HG03097 (cell line): ENCODE measurements around the gene DCTN1.
"Not testable (repeated sequence)": the region's sequence is repeated elsewhere in the genome, so short reads cannot be mapped to it uniquely, and the experiment has no call there.

Source experiments
- ATAC-seq: cut with Tn5 transposase; IDR thresholded peaks from one replicate; pipeline ENCODE4 v1.9.1; 2021; ENCODE audit not compliant: unreplicated experiment, low FRiP score

The DCTN1 gene

DNA sequence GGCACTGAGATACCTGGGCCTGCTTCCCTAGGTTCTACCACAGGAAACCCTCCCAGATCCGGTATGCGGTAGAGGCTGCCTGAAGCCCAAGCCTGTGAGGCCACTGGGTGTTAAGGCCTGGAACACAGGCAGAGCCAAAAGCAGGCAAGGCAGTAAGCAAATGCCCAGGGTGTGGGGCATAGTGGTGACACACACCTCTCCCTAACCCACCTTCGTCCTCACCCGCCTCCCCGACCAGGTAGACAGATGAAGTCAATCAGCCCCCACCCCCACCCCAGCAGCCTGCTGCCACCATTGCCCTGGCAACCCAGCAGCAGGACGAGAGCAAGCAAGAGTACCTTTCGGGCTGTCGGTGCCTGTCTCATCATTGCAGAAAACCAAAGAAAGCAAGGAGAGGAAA is 6.1 kb downstream of the DCTN1 start:
- ATAC-seq, result no peak

DNA sequence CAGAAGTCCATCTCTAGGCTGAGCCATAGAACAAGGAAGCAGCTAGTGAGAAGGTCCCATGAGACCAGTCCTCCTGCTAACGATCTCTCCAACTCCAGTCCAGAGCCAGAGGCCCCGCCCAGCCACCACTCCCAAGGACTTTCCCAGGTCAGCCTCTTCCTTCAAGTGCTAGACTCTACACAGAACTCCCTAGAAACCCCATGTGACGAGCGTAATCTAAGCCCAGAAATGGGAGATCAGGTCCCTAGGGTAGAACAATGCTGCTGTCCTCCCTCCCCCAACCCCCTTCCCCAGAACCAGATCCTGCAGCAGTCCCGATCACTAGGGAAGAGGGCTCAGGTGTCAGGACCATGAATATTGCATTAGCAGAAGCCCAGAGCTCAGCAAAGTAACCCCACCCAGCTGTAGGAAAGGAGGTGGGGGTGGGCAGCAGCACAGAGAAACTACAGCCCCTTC is 6.9 kb downstream of the DCTN1 start:
- no peak for ATAC-seq

DNA sequence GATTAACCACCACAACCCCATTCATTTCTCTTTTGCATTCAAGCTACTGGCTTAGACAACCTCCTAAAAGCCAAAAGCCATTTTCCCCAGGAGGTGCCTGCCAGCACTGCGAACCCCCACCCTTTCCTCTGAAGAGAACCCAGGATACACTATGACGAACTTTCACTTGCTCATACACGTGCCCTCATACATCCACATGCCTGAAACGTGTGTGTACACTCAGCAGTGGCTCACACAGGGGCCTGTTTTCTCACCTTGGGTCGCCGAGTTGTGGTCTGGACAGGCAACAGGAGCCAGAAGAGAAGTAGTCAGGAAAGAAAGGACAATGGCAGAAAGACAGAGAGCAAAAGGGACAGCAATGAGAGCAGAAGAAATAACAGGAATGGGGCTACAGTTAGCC is 7.4 kb downstream of the DCTN1 start:
- ATAC-seq, result no peak

DNA sequence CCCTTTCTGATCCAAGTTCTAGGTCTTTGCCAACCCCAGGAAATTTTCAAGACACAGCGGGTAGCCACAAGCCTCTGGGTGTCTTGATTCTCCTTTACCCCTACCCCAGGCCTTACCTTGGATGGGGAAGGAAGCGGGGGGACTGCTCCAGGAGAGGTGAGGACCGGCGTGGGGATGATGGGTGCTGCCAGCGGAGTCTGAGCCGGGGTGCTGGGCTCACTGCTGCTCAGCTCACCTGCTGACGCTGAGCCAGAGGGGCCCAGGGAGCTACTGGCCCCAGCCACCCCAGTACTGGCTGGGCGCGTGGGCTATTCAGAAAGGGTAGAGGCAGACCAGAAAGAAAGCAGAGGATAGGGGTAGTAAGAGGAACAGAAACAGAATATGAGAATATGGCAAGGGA is 8.7 kb downstream of the DCTN1 start:
- no peak for ATAC-seq

DNA sequence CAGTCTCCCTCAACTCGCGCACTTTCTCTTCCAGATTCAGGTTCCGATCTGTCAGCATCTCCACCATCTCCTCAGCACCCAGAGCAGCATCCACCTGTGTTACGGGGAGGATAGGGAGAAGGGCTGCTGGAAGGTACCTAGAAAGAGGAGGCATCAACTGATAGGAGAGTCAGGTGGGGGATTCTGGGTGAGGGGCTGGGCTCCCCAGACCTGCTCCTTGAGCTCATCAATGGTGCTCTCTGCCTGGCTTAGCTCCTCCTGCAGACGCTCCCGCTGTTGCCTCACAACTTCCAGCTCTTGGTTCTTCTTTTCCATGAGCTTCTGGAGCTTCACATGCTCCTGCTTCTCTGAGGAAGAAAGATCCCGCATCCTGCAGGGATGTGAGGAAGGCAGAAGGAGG is 10.1 kb downstream of the DCTN1 start:
- ATAC-seq, result no peak

DNA sequence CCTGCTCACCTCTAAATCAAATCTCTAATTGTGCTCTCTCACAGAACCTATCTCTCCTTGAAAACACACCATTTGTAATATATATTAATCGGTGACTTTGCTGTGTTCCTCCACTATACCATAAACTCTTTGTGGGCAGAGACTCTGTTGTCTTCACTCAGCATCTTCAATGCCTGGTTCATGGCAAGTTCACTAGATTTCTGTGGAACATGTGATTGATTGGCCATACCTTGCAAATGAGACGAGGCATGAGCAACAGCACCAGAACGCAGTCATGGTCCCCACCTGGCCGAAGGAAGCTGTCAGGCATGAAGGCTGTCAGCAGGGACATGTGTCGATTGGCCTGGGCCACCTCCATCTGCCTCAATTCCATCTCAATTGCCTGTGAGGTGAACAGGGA is 11.6 kb downstream of the DCTN1 start:
- ATAC-seq, result no peak

DNA sequence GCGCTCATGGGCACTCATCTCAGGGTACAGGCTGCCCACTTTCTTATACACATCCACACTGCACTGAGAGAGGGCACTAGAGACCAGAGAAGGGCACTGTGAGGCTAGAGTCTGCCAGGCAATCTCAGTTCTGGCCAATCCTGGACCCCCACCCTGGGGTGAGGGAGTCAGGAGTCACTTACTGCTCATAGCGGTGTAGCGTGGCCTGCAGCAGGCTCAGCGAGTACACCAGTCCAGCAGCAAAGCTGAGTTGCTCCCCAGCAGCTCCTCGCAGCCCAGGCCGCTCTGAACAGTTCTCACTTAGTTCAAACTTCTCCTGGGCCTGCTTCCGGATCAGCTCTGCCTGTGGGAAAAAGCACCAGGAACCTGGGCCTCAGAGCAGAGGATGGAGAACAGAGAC is 12.3 kb downstream of the DCTN1 start:
- ATAC-seq, result no peak

DNA sequence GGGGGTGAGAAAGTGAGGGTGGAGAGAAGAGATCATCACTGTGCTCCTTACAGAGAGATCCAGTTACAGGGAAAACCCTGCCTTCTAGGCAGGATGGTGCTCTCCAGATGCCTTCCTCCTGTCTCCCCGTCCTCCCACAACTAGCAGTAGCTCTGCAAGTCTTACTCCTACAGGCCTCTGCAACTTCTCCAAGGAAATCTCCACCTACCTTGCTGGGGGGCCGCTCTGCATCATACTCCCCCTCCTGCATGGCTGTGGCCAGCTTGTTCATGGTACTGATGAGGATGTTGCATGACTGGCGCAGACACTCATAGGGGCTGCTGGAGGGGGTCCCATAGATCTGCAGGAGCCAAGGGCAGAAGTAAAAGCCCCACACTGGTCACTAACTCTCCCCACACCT is 14.1 kb downstream of the DCTN1 start:
- ATAC-seq, result no peak

DNA sequence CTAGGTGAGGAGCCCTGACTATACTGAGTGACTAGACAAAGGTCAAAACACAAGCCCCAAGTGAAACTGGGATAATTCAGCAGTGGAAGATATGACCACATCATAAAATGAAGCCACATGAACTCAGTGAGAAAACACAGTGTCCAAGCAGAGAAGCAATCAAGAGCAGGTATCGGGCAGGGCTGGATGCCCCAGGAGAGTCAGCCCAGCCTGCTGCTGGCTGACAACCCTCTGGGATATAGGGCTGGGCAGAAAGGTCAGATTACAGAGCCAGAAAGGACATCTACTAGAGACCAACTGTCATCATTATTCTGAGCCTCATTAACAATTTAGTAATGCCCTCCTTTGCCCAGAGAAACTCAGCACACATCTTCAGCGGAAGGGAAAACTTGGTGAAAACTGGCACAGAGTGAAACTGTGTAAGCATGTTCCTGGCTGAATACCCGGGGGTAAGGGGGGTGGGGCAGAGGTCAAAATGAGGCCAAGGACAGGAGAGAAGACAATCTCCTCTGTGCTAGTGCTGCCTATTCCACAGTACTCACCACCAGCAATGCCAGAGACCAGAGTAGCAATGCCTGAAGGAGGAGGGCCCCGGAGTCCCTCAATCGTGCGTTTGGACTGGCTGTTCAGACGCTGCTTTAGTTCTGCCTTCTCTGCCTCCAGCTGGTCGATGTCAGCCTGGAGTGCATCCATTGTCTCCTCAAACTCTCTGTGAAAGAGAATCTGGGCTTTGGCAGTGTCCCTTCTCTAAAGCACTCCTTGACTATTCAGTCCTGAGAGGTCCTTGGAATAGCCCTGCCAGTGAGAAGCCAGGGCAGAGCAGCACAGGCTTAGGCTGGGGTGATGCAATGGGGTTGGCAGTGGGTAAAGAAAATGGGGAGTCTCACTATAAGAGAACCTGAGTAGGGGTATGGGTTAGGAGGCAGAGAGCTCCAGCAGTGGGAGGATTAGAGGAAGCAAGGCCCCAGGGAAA is 15.3 kb downstream of the DCTN1 start:
- ATAC-seq, result no peak

DNA sequence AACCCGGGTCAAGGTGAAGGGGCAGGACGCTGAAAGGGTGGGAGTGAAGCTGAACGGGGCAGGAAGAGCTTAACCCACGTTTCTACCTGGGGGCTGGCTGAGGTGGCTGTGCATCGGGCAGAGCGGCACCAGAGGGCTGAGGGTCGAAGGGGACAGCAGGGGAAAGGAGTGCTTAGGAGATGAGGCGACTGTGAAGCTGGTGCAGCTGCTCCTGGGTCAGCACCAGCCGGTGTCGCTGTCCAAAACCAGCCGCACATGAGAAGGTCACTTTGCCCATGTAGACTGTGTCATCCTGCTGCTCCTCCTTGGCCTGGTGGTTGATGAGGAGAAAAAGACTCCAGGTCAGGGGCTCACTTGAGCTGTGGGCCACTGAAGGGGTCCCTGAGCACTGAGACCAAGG is 18.8 kb downstream of the DCTN1 start:
- no peak for ATAC-seq

DNA sequence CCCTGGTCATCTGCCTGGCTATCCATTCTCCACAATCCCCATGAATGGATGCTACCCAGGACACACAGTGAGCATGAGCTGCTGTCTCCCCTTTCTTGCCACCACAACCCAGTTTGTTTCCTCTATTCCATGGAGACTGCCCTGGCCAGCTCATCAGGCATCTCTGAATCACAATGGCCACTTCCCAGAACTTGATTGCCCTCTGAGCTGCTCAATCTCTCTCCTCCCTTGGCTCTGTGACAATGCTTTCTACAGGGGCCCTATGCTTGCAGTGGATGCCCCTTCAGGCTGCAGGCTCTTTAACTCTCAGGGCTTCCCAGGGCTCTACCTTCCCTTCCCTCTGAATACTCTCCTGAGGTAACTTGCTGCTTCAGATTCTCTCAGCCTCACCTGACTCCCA is 22.5 kb downstream of the DCTN1 start:
- no peak for ATAC-seq

DNA sequence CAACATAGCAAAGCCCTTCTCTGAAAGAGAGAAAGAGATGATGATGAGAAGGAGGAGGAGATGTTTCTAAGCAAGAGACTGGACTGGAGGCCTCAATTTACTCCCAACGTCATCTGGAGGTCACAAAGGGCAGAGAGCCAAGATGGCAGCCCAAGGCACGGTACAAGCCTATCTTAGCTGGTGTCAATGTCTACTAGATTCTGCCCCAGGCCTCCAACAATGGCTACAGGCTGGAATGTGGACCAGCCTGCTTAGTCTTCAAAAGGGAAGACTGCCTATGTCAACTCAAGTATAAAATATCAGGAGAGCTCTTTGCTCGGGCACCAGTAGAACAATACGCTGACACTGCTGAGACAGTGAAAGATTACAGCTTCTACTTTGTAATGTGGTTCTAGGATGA is 30.2 kb downstream of the DCTN1 start:
- ATAC-seq, result no peak

DNA sequence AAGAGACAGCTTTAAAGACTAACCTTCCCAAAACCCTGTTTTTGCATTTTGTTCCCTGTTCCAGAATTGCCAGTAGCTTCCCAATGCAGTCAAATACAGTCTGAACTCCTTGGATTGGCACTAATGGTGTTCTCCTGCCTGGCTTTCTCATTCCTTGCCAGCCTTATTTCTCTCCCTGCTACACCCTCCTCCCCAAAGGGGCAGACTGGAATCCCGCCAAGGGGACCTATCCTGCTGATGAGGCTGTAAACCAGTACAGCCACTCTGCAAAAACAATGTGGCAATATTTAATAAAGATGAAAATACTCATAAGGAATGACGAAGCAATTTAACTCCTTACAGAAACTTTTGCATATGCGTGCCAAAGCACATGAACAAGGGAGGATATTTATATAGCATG is 32.4 kb downstream of the DCTN1 start:
- no peak for ATAC-seq

DNA sequence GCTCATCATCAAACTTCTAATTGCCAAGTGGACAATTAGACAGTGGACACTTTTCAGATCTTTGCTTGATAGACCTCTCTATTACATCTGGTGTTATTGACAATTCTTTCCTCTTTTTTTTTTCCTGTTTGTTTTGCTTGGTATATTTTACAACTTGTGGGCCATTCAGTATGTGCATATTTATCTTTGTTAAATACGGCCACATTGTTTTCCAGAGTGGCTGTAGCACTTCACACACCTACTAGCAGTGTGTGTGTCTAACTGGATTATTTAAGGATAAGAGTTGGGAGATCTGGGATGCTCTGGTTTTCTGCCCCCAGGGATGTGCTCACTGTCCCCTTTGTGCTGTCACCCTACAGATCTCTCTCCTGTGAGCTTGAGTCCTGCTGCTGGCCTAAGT is 32.8 kb downstream of the DCTN1 start:
- ATAC-seq, result no peak

DNA sequence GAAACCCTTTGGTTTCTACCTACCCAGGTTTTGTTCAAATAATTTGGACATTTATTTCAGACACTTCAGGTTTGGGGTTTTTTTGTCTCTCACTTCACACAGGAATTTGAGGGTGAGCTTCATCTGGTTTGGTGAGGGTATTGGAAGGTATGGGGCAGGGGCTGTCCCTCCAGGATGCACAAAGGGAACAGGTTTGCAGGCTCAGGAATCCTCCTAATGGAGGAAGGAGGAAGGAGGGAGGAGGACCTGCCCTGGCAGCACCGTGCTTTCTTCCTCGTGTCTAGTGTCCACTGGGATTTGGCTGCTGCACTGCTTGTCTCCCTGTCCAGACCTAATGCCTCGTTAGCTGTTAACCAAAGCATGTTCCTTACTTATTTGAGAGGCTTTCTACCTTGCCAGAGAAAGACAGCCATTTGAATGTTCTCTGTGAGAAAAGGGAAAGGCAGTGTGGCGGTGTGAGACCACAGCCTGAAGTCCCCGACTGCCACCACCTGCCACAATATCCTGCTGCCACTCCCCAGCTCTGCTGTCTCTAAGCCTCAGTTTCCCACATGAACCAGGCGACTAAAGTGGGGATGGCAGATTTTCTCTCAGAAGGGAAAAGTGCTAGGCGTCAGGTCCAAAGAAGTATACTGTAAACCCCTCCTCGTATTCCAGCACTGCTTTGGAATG is 34.7 kb downstream of the DCTN1 start:
- ATAC-seq, result no peak

DNA sequence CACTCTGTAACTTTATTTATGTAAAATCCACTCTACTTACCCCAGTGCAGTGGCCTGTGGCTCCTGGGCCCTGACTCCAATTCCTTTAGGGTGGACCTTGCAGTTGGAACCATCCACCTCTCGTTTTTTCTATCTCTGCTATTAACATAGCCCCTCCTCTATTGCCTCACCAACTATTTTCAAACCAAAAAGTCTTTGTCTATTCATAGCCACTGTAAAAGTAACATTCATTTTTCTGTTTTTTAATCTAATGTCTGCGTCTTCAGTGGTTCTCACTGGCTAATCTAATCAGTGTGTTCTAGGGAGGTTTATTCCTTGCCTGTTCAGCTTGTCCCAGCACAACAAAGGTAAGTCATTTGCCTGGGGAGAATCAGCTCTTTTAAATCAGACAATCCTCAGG is 36.8 kb downstream of the DCTN1 start, which contains the start of gene SLC4A5:
Gene SLC4A5 (minus strand): TSS at position 101 of the 400 bp plus-strand sequence. CDS start 28,393 bp downstream, outside the sequence.
- ATAC-seq, result no peak

DNA sequence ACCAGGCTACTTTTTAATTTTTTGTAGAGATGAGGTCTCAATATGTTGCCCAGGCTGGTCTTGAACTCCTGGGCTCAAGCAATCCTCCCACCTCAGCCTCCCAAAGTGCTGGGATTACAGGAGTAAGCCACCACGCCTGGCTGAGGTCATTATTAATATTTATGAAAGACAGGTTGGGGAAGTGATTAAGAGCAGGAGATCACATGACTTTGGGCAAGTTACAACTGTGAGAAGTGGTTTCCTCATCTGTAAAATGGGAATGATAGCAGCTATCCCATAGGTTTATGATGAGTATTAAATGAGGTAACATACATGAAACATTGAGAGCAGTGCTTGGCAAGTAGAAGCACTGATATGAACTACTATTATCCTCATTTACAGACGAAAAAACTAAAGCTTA is 43.9 kb downstream of the DCTN1 start:
- not testable (repeated sequence) for ATAC-seq

DNA sequence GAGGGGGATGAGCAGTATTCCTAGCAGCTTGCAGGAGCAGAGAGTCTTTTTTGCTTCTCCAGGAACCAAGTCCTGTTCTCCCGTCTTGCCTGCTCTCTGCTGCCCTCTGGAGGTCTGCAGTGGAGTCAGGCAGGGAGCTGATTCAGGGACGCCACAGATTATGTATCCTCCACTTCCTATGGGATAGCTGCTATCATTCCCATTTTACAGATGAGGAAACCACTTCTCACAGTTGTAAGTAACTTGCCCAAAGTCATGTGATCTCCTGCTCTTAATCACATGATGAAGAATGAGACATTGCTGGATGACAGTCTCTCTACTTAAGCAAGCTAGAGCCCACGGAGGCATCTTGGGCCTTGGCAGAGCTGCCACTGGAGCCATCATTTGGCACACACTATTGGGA is 45.2 kb downstream of the DCTN1 start:
- ATAC-seq, result no peak

DNA sequence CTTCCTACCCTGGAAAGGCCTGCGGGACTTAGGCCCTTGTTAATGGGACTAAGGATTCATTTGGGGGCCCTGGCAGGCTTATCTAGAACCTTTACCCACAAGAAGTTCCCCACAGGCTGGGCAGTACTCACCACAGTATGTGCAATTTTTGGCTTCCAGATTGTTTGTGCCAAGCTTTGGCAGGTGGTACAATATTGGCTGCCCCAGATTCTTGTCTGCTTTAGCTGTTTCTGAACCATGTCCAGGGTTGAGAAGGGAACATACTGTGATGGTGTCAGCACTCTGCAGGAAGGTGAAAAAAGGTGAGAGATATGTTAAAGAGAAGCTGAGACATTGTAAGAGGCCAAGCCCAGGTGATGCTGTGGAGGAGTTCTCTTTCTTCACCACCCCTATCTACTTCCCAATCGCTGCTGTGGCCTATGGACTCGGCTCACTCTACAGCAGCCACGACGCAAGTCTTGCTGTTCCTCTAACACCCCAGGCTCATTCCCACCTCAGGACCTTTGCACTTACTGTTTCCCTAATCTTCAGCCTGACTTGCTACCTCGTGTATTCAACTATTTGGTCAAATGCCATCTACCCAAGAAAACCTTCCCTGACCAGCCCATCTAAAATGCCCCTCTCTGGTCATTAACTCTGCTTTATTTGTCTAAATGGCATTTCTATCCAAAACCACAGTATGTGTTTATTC is 46.1 kb downstream of the DCTN1 start:
- ATAC-seq, result no peak

DNA sequence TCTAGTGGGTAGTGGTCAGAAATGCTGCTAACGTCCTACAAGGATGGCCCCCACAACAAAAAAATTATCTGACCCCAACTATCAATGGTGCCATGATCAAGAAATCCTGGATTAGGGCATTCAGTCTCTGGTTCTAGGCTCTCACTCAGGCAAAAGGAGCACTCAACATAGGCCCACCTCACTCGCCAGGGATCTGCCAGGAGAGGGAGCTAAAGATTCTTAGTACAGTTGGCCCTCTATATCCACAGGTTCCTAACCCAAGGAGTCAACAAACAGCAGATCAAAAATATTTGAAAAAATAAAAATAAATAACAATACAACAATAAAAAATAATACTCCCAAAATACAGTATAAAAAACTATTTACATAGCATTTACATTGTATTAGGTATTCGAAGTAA is 46.9 kb downstream of the DCTN1 start:
- ATAC-seq, result no peak

DNA sequence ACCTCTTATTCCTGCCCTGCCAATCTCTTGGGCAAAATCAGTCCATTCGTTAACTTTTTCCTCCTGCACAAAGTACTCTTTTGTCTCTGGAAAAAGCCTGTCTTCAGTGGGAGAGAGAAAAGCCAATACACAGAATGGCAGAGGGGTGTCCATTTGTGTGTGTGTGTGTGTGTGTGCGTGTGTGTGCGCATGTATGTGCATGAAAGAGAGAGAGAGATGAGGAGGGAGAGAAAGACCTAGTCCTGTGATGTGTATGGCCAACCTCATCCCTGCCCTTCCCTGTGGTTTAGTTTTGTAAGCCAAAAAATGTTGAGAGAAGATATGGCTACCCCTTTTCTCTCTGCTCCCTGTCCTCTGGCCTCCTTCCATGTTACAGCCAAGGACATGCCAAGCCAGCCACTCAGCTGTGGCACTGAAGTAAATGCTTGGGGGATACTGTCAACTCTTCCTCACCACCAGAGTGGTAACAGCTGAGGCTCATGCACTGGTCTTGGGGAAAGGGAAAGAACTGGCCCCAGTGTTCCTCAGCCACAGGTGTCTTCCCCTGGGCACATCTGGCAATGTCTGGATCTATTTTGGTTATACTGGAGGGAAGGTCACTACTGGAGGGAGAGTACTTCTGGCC is 47.4 kb downstream of the DCTN1 start:
- no peak for ATAC-seq
